Mesothelial cell of epicardium (in vitro differentiated cells): ENCODE measurements around the gene WIPF2. TPM values are rescaled to one million over a fixed set of nuclear protein-coding genes. Genes with fewer than 3 reads are reported as not detected.
"Not testable (repeated sequence)": the region's sequence is repeated elsewhere in the genome, so short reads cannot be mapped to it uniquely, and the experiment has no call there.

ENCODE experiments used
- DNase-seq, 2 experiments: peaks; one replicate each; pipeline ENCODE4 v3.0.0; 2021; ENCODE audit warnings: low spot score in 2 of 2; ENCODE audit not compliant: unreplicated experiment in 2 of 2
- H3K27ac Mint-ChIP-seq: 2 replicates; pipeline ENCODE4 v1.8.0; 2021; ENCODE audit warnings: mixed read lengths
- H3K27me3 Mint-ChIP-seq: 2 replicates; pipeline ENCODE4 v1.8.0; 2021; ENCODE audit warnings: low read depth, mixed read lengths
- H3K36me3 Mint-ChIP-seq: 2 replicates; pipeline ENCODE4 v1.8.0; 2021; ENCODE audit warnings: mixed read lengths
- H3K4me1 Mint-ChIP-seq: 2 replicates; pipeline ENCODE4 v1.8.0; 2021; ENCODE audit warnings: mixed read lengths
- H3K4me3 Mint-ChIP-seq: 2 replicates; pipeline ENCODE4 v1.8.0; 2021; ENCODE audit warnings: mild to moderate bottlenecking, moderate library complexity, mixed read lengths
- H3K9me3 Mint-ChIP-seq: 2 replicates; pipeline ENCODE4 v1.8.0; 2021; ENCODE audit warnings: mixed read lengths
- total RNA-seq: library from RNA; stranded (reverse); gene quantifications from 3 replicates; pipeline ENCODE4 v1.2.1, GENCODE V29; 2021
- TF ChIP-seq, protein P1 (sequence below): fragments of 200-600 bp; sonication (generic); IDR thresholded peaks from one replicate; pipeline ENCODE4 v1.5.0; 2021; ENCODE audit warnings: antibody characterized with exemption; ENCODE audit not compliant: unreplicated experiment

The WIPF2 gene
- total RNA-seq, 1 donor from 2014 or later = 27.0 TPM

GRCh38 chr17:40297511-40297910 is 78.4 kb downstream of the WIPF2 start:
- Mint-ChIP-seq H3K36me3 (peaks cover 18% of the 10 kb centered on the region), H3K27ac (no peak overlapping the region), H3K4me1 (peaks cover 5% of the 10 kb centered on the region), H3K4me3 (no peak overlapping the region), H3K9me3 (no peaks in the 10 kb centered on the region), H3K27me3 (no peaks in the 10 kb centered on the region)
- DNase-seq = no peak
- TF ChIP-seq, protein P1, sequence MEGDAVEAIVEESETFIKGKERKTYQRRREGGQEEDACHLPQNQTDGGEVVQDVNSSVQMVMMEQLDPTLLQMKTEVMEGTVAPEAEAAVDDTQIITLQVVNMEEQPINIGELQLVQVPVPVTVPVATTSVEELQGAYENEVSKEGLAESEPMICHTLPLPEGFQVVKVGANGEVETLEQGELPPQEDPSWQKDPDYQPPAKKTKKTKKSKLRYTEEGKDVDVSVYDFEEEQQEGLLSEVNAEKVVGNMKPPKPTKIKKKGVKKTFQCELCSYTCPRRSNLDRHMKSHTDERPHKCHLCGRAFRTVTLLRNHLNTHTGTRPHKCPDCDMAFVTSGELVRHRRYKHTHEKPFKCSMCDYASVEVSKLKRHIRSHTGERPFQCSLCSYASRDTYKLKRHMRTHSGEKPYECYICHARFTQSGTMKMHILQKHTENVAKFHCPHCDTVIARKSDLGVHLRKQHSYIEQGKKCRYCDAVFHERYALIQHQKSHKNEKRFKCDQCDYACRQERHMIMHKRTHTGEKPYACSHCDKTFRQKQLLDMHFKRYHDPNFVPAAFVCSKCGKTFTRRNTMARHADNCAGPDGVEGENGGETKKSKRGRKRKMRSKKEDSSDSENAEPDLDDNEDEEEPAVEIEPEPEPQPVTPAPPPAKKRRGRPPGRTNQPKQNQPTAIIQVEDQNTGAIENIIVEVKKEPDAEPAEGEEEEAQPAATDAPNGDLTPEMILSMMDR = no peak

DNA sequence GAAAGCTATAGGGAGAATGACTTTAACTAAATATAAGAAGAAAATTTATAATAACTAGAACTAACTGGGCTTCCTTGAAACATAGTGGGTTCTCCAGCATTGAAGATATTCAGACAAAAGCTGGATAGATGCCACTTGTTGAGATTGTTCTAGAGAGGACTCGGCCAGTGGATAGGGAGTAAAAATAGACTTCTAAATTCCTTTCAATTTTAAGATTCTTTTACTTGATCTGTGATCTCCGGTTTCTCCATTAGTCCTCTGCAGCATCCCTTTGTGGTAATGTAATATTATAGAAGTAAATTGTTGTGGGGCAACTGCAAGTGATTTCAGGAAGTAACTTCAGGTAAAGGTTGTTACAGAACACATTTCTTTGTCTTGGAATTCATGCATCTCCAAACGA is 79.6 kb downstream of the WIPF2 start:
- Mint-ChIP-seq H3K9me3 (no peaks in the 10 kb centered on the region), H3K36me3 (peaks cover 13% of the 10 kb centered on the region), H3K4me3 (no peak overlapping the region), H3K27ac (no peak overlapping the region), H3K27me3 (no peaks in the 10 kb centered on the region), H3K4me1 (peaks cover 14% of the 10 kb centered on the region)
- TF ChIP-seq, protein P1 = no peak
- DNase-seq = no peak

GRCh38 chr17:40299159-40299757 is 80.2 kb downstream of the WIPF2 start:
- not testable (repeated sequence) for H3K36me3 Mint-ChIP-seq, H3K9me3 Mint-ChIP-seq, H3K27me3 Mint-ChIP-seq, DNase-seq, H3K4me3 Mint-ChIP-seq
- Mint-ChIP-seq H3K4me1 (peaks cover 19% of the 10 kb centered on the region), H3K27ac (peak overlapping the region; percentile 50)

GRCh38 chr17:40301315-40301714 is 82.2 kb downstream of the WIPF2 start:
- Mint-ChIP-seq H3K27me3 (no peaks in the 10 kb centered on the region), H3K4me3 (no peak overlapping the region), H3K36me3 (peaks cover 7% of the 10 kb centered on the region), H3K4me1 (peaks cover 28% of the 10 kb centered on the region), H3K27ac (no peak overlapping the region), H3K9me3 (no peaks in the 10 kb centered on the region)
- TF ChIP-seq, protein P1 = no peak
- DNase-seq = no peak

GRCh38 chr17:40303009-40303657 is 84.0 kb downstream of the WIPF2 start:
- no peak for DNase-seq
- TF ChIP-seq, protein P1 = peak; percentile 47
- peaks cover 2% of the 10 kb centered on the region for H3K36me3 Mint-ChIP-seq
- no peak overlapping the region for H3K4me3 Mint-ChIP-seq
- H3K27me3 Mint-ChIP-seq = no peaks in the 10 kb centered on the region
- peaks cover 28% of the 10 kb centered on the region for H3K4me1 Mint-ChIP-seq
- H3K27ac Mint-ChIP-seq = peak overlapping the region; percentile 39
- H3K9me3 Mint-ChIP-seq = no peaks in the 10 kb centered on the region

GRCh38 chr17:40303708-40304551 is 84.8 kb downstream of the WIPF2 start:
- Mint-ChIP-seq H3K36me3 (no peaks in the 10 kb centered on the region), H3K27ac (peak overlapping the region; percentile 48), H3K27me3 (no peaks in the 10 kb centered on the region), H3K4me1 (peaks cover 26% of the 10 kb centered on the region), H3K9me3 (no peaks in the 10 kb centered on the region), H3K4me3 (no peak overlapping the region)
- no peak for DNase-seq
- TF ChIP-seq, protein P1 = no peak

DNA sequence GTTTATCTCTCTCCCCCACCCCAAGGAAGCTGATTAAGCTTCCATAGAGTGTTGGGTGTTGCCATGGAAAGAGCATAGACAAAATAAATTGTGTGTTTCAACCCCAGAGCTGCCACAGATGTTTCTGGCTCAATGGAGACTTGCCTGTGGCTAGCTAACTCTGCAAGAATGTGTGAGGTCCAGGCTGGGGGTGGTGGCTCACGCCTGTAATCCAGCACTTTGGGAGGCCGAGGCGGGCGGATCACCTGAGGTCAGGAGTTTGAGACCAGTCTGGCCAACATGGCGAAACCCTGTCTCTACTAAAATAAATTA is 85.4 kb downstream of the WIPF2 start:
- peak overlapping the region; percentile 26 for H3K4me3 Mint-ChIP-seq
- not testable (repeated sequence) for DNase-seq, H3K27me3 Mint-ChIP-seq, H3K9me3 Mint-ChIP-seq, H3K36me3 Mint-ChIP-seq
- H3K4me1 Mint-ChIP-seq = peaks cover 30% of the 10 kb centered on the region
- H3K27ac Mint-ChIP-seq = peak overlapping the region; percentile 48

DNA sequence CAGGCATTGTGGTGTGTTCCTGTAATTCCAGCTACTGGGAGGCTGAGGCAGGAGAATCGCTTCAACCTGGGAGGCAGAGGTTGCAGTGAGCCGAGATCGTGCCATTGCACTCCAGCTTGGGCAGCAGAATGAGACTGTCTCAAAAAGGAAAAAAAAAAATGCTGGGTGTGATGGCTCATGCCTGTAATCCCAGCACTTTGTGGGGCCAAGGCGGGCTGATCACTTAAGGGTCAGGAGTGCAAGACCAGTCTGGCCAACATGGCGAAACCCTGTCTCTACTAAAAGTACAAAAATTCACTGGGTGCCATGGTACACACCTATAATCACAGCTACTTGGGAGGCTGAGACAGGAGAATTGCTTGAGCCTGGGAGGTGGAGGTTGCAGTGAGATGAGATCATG is 85.8 kb downstream of the WIPF2 start:
- DNase-seq, H3K27me3 Mint-ChIP-seq, H3K4me3 Mint-ChIP-seq, H3K36me3 Mint-ChIP-seq, H3K9me3 Mint-ChIP-seq: not testable (repeated sequence)
- Mint-ChIP-seq H3K4me1 (peaks cover 33% of the 10 kb centered on the region), H3K27ac (peak overlapping the region; percentile 48)
